Neural crest cell (in vitro differentiated cells): ENCODE results near the gene NDUFS8. TPM values are rescaled to one million over a fixed set of nuclear protein-coding genes. Genes with fewer than 3 reads are reported as not detected.

Experiments
- DNase-seq: peaks from one replicate; pipeline ENCODE4 v3.0.0; 2021; ENCODE audit warnings: low read depth, mixed read lengths, low spot score
- H3K27ac Mint-ChIP-seq: one replicate; pipeline ENCODE4 v1.8.0; 2021; ENCODE audit warnings: mild to moderate bottlenecking, mixed read lengths; ENCODE audit not compliant: unreplicated experiment
- H3K27me3 Mint-ChIP-seq: 2 replicates; pipeline ENCODE4 v1.8.0; 2021; ENCODE audit warnings: low read depth, mild to moderate bottlenecking, mixed read lengths
- H3K36me3 Mint-ChIP-seq: 2 replicates; pipeline ENCODE4 v1.8.0; 2021; ENCODE audit warnings: low read depth, mild to moderate bottlenecking, mixed read lengths
- H3K4me1 Mint-ChIP-seq: 2 replicates; pipeline ENCODE4 v1.8.0; 2021; ENCODE audit warnings: mixed read lengths
- H3K4me3 Mint-ChIP-seq: one replicate; pipeline ENCODE4 v1.8.0; 2021; ENCODE audit warnings: mild to moderate bottlenecking, mixed read lengths
- H3K9me3 Mint-ChIP-seq: 2 replicates; pipeline ENCODE4 v1.8.0; 2021; ENCODE audit warnings: mixed read lengths
- total RNA-seq: library from RNA; stranded (reverse); gene quantifications from 2 replicates; pipeline ENCODE4 v1.2.1, GENCODE V29; 2021
- TF ChIP-seq, protein P1 (sequence below): fragments of 200-600 bp; sonication (generic); conservative IDR thresholded peaks from 2 replicates; pipeline ENCODE4 v1.5.0; 2021; ENCODE audit warnings: antibody characterized with exemption, mild to moderate bottlenecking

Gene NDUFS8
- total RNA-seq, 1 donor from 2014 or later, result 150 TPM

DNA sequence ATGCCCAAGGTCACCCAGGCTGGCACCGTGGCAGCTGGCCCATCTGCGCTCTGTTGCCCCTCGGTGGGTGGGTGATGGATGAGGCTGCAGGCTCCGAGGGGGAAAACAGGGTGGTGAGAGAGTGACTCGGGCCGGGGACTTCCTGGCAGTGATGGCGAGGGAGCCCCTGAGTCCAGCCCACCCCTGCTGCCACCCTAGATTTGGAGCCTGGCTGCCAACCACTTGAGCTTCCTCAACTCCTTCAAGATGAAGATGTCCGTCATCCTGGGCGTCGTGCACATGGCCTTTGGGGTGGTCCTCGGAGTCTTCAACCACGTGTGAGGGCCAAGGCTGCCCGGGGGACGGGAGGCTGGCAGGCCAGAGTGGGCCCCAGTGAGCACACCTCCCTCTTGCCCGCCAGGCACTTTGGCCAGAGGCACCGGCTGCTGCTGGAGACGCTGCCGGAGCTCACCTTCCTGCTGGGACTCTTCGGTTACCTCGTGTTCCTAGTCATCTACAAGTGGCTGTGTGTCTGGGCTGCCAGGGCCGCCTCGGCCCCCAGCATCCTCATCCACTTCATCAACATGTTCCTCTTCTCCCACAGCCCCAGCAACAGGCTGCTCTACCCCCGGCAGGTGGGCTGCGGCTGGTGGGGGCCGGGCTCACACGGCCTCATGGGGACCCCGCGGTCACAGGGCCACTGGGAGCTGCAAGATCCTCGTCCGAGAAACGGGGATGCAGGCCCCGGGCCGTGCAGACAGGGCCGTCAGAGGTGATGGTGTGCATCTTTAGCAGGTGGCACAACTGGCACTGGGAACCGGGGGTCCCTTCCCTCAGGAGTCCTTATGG, 18.4 kb downstream of the NDUFS8 start:
- peaks cover 4% of the 10 kb centered on the region for H3K4me1 Mint-ChIP-seq
- DNase-seq, result no peak
- TF ChIP-seq, protein P1, sequence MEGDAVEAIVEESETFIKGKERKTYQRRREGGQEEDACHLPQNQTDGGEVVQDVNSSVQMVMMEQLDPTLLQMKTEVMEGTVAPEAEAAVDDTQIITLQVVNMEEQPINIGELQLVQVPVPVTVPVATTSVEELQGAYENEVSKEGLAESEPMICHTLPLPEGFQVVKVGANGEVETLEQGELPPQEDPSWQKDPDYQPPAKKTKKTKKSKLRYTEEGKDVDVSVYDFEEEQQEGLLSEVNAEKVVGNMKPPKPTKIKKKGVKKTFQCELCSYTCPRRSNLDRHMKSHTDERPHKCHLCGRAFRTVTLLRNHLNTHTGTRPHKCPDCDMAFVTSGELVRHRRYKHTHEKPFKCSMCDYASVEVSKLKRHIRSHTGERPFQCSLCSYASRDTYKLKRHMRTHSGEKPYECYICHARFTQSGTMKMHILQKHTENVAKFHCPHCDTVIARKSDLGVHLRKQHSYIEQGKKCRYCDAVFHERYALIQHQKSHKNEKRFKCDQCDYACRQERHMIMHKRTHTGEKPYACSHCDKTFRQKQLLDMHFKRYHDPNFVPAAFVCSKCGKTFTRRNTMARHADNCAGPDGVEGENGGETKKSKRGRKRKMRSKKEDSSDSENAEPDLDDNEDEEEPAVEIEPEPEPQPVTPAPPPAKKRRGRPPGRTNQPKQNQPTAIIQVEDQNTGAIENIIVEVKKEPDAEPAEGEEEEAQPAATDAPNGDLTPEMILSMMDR, result no peak
- H3K4me3 Mint-ChIP-seq, result no peak overlapping the region
- no peaks in the 10 kb centered on the region for H3K9me3 Mint-ChIP-seq
- H3K27me3 Mint-ChIP-seq, result no peaks in the 10 kb centered on the region
- no peak overlapping the region for H3K27ac Mint-ChIP-seq
- no peaks in the 10 kb centered on the region for H3K36me3 Mint-ChIP-seq

DNA sequence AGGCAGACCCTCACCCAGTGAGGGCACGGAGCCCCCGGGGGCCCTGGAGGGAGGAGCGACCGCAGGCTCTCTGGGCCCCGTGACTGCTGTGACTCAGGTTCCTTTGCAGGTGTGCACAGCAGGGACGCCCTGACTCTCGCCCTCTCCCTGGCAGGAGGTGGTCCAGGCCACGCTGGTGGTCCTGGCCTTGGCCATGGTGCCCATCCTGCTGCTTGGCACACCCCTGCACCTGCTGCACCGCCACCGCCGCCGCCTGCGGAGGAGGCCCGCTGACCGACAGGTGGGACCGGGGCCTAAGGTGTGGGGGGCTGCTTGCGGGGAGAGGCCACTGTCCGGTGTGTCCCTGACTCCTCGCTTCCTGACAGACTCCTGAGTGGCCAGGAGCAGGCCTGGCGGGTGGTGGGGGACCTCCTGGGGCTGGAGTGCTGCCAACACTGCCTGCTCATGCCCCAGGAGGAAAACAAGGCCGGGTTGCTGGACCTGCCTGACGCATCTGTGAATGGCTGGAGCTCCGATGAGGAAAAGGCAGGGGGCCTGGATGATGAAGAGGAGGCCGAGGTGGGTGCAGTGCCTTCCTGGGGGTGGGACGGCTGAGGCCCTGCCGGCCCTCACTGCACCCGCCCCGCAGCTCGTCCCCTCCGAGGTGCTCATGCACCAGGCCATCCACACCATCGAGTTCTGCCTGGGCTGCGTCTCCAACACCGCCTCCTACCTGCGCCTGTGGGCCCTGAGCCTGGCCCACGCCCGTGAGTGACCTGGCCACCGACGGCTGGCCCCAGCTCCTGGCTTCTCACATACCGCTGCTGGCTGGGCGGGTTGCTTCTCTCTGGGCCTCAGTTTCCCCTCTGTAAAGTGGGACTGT, 19.3 kb downstream of the NDUFS8 start:
- Mint-ChIP-seq H3K36me3 (no peaks in the 10 kb centered on the region), H3K27ac (no peak overlapping the region), H3K9me3 (no peaks in the 10 kb centered on the region), H3K4me1 (peaks cover 4% of the 10 kb centered on the region), H3K4me3 (no peak overlapping the region), H3K27me3 (no peaks in the 10 kb centered on the region)
- TF ChIP-seq, protein P1, result no peak
- DNase-seq, result no peak

DNA sequence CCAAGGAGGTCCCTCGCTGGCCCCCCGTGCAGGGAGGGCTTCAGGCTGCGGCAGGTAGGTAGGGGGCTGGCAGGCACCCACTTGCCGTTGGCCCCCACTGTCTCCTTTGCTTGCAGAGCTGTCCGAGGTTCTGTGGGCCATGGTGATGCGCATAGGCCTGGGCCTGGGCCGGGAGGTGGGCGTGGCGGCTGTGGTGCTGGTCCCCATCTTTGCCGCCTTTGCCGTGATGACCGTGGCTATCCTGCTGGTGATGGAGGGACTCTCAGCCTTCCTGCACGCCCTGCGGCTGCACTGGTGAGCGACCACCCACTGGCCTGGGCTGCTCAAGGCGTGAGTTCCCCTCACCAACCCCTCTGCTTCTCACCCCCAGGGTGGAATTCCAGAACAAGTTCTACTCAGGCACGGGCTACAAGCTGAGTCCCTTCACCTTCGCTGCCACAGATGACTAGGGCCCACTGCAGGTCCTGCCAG, 19.9 kb downstream of the NDUFS8 start:
- Mint-ChIP-seq H3K27ac (no peak overlapping the region), H3K27me3 (no peaks in the 10 kb centered on the region), H3K36me3 (no peaks in the 10 kb centered on the region), H3K4me3 (no peak overlapping the region), H3K9me3 (no peaks in the 10 kb centered on the region), H3K4me1 (peaks cover 4% of the 10 kb centered on the region)
- DNase-seq, result no peak
- TF ChIP-seq, protein P1, result no peak

DNA sequence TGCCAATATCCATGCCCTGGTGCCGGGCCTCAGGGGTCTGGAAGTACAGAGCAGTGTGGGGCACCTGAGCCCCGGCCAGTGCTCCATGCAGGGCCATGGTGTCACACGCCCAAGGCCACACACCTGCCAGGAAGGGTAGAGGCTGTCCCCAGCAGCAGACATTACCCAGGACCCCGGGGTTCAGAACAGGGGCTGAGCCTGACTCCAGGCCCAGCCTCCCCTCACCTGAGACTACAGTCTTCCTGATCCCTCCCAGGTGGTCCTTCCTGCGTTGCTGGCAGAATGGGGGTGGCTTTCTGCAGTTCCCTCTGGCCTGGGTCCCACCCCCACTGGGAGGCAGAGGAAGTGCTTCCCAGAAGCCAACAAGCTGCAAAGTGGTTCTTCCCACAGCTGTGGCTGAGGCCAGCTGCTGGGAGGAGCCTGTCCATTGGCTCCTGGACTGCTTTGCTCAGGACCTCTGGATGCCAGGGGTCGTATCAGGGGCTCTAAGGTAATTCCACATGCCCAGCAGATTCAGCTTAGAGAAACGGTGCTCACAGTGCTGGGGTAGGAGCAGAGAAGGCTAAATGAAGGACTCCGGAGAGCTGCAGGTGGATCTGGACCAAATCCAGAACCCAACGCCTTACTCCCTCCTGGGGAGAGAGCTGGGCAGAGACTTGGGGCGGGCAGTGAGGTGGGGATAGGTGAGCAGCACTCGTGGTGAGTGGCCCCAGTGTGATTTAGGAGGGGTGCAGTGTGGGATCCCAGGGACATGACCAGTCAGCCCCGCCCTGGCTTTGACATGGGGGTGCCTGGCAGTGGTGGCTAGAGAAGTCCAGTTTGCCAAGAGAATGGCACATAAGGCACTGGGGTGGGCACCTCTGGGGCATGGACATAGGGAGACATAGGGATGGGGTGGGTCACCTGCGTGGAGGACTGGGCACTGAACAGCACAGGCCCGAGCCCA, 21.0 kb downstream of the NDUFS8 start:
- no peak for DNase-seq
- no peaks in the 10 kb centered on the region for H3K36me3 Mint-ChIP-seq
- H3K9me3 Mint-ChIP-seq, result no peaks in the 10 kb centered on the region
- no peak overlapping the region for H3K27ac Mint-ChIP-seq
- TF ChIP-seq, protein P1, result no peak
- H3K4me3 Mint-ChIP-seq, result no peak overlapping the region
- H3K4me1 Mint-ChIP-seq, result peaks cover 4% of the 10 kb centered on the region
- no peaks in the 10 kb centered on the region for H3K27me3 Mint-ChIP-seq
